Stimulated activated CD4-positive, alpha-beta T cell treated with anti-CD3 and anti-CD28 coated beads, Interleukin-2, amount 100 ng/mL, for 48 hours (primary cell): Measurements from ENCODE around the gene TPST2.
A peak's percentile ranks its signal among the peaks of the same experiment; 100 is the strongest.

Experiments
- DNase-seq, 2 donors: peaks; one replicate each; pipeline ENCODE4 v3.0.0-alpha.2; 2020

The TPST2 gene

GRCh38 chr22:26579331-26579886 is 10.5 kb downstream of the TPST2 start:
- DNase-seq = peak in 1 of 2 donors; percentile 32

GRCh38 chr22:26577081-26577480 is 12.9 kb downstream of the TPST2 start:
- no peak for DNase-seq

- DNase-seq = no peak
Observed at GRCh38 chr22:26576026-26576680, 13.8 kb downstream of the TPST2 start.

- no peak for DNase-seq
Observed at GRCh38 chr22:26574001-26574723, 15.8 kb downstream of the TPST2 start.

GRCh38 chr22:26573026-26573662 is 16.8 kb downstream of the TPST2 start:
- DNase-seq = no peak

GRCh38 chr22:26570864-26571525 is 18.9 kb downstream of the TPST2 start:
- no peak for DNase-seq

GRCh38 chr22:26570115-26570514 is 19.8 kb downstream of the TPST2 start:
- DNase-seq = no peak

- DNase-seq = no peak
Observed at GRCh38 chr22:26568207-26568706, 21.7 kb downstream of the TPST2 start.

- DNase-seq = no peak
Observed at GRCh38 chr22:26567610-26568009, 22.3 kb downstream of the TPST2 start.

GRCh38 chr22:26566994-26567393 is 22.9 kb downstream of the TPST2 start:
- DNase-seq = no peak

GRCh38 chr22:26565889-26566288 is 24.0 kb downstream of the TPST2 start:
- DNase-seq = no peak

GRCh38 chr22:26565181-26565580 is 24.8 kb downstream of the TPST2 start:
- DNase-seq = no peak

GRCh38 chr22:26564672-26565071 is 25.3 kb downstream of the TPST2 start:
- no peak for DNase-seq

GRCh38 chr22:26564181-26564580 is 25.8 kb downstream of the TPST2 start:
- DNase-seq = no peak

GRCh38 chr22:26563022-26563421 is 26.9 kb downstream of the TPST2 start:
- no peak for DNase-seq

GRCh38 chr22:26561756-26562417 is 28.0 kb downstream of the TPST2 start:
- no peak for DNase-seq

- no peak for DNase-seq
Observed at GRCh38 chr22:26559961-26560575, 29.9 kb downstream of the TPST2 start.

GRCh38 chr22:26558248-26558895 is 31.6 kb downstream of the TPST2 start:
- no peak for DNase-seq

GRCh38 chr22:26556904-26557303 is 33.0 kb downstream of the TPST2 start:
- no peak for DNase-seq

GRCh38 chr22:26555478-26555877 is 34.5 kb downstream of the TPST2 start:
- DNase-seq = no peak

- DNase-seq = no peak
Observed at GRCh38 chr22:26554956-26555355, 35.0 kb downstream of the TPST2 start.
